ENCODE measurements around the gene HIF3A. TPM values are rescaled to one million over a fixed set of nuclear protein-coding genes. Genes with fewer than 3 reads are reported as not detected.

Gene HIF3A
- total and polyA plus RNA-seq, 9 of the 15 experiments (the other 6 are each of a cell fraction or from before 2014, with no cell fraction given), result 0.29 TPM; not detected in 8

DNA sequence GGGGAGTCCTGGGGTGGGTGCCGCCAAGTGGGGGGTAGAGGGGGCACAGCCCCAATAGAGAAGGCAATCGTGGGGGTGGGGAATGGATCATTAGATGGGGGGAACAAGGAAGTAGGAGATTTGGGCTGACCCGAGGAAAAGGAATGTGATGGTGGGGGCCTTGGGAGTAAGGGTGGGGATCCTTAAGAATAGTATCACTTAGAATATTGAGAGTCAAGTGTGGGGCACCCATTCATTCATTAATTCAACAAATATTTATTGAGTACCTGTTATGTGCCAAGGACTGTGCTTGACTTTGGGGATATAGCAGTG is 50.7 kb downstream of the HIF3A start (continued):
- TF ChIP-seq, protein P1, sequence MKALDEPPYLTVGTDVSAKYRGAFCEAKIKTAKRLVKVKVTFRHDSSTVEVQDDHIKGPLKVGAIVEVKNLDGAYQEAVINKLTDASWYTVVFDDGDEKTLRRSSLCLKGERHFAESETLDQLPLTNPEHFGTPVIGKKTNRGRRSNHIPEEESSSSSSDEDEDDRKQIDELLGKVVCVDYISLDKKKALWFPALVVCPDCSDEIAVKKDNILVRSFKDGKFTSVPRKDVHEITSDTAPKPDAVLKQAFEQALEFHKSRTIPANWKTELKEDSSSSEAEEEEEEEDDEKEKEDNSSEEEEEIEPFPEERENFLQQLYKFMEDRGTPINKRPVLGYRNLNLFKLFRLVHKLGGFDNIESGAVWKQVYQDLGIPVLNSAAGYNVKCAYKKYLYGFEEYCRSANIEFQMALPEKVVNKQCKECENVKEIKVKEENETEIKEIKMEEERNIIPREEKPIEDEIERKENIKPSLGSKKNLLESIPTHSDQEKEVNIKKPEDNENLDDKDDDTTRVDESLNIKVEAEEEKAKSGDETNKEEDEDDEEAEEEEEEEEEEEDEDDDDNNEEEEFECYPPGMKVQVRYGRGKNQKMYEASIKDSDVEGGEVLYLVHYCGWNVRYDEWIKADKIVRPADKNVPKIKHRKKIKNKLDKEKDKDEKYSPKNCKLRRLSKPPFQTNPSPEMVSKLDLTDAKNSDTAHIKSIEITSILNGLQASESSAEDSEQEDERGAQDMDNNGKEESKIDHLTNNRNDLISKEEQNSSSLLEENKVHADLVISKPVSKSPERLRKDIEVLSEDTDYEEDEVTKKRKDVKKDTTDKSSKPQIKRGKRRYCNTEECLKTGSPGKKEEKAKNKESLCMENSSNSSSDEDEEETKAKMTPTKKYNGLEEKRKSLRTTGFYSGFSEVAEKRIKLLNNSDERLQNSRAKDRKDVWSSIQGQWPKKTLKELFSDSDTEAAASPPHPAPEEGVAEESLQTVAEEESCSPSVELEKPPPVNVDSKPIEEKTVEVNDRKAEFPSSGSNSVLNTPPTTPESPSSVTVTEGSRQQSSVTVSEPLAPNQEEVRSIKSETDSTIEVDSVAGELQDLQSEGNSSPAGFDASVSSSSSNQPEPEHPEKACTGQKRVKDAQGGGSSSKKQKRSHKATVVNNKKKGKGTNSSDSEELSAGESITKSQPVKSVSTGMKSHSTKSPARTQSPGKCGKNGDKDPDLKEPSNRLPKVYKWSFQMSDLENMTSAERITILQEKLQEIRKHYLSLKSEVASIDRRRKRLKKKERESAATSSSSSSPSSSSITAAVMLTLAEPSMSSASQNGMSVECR (CRISPR knock-in tag; IDR thresholded peaks at IDR 0.05), result no peak
- peak in 1 of 2 experiments; percentile 27; a peak in 1 of 4 replicates for TF ChIP-seq HDAC1 (IDR thresholded peaks at IDR 0.05)
- TF ChIP-seq, protein P2, sequence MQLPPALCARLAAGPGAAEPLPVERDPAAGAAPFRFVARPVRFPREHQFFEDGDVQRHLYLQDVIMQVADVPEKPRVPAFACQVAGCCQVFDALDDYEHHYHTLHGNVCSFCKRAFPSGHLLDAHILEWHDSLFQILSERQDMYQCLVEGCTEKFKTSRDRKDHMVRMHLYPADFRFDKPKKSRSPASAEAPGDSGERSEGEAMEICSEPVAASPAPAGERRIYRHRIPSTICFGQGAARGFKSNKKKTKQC (CRISPR knock-in tag; IDR thresholded peaks at IDR 0.05), result no peak
- TF ChIP-seq ZNF551 (CRISPR knock-in tag; IDR thresholded peaks at IDR 0.05), result no peak
- TF ChIP-seq, protein P3, sequence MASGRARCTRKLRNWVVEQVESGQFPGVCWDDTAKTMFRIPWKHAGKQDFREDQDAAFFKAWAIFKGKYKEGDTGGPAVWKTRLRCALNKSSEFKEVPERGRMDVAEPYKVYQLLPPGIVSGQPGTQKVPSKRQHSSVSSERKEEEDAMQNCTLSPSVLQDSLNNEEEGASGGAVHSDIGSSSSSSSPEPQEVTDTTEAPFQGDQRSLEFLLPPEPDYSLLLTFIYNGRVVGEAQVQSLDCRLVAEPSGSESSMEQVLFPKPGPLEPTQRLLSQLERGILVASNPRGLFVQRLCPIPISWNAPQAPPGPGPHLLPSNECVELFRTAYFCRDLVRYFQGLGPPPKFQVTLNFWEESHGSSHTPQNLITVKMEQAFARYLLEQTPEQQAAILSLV (tag; IDR thresholded peaks at IDR 0.05), result no peak
- TF ChIP-seq ZZZ3 (IDR thresholded peaks at IDR 0.05), result 0 out of 2 replicates have a peak, but pooled peaks have one; percentile 64
- TF ChIP-seq, protein P4, sequence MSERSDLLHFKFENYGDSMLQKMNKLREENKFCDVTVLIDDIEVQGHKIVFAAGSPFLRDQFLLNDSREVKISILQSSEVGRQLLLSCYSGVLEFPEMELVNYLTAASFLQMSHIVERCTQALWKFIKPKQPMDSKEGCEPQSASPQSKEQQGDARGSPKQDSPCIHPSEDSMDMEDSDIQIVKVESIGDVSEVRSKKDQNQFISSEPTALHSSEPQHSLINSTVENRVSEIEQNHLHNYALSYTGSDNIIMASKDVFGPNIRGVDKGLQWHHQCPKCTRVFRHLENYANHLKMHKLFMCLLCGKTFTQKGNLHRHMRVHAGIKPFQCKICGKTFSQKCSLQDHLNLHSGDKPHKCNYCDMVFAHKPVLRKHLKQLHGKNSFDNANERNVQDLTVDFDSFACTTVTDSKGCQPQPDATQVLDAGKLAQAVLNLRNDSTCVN (CRISPR knock-in tag; IDR thresholded peaks at IDR 0.05), result 0 out of 2 replicates have a peak, but pooled peaks have one; percentile 73
- TF ChIP-seq FOXK1 (CRISPR knock-in tag; IDR thresholded peaks at IDR 0.05; ENCODE audit: borderline replicate concordance), result no peak
- no peak for TF ChIP-seq HNRNPH1 (optimal IDR thresholded peaks at IDR 0.05; ENCODE audit: low read depth, low read length)
- TF ChIP-seq, protein P5, sequence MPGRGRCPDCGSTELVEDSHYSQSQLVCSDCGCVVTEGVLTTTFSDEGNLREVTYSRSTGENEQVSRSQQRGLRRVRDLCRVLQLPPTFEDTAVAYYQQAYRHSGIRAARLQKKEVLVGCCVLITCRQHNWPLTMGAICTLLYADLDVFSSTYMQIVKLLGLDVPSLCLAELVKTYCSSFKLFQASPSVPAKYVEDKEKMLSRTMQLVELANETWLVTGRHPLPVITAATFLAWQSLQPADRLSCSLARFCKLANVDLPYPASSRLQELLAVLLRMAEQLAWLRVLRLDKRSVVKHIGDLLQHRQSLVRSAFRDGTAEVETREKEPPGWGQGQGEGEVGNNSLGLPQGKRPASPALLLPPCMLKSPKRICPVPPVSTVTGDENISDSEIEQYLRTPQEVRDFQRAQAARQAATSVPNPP (IDR thresholded peaks at IDR 0.05; ENCODE audit: borderline replicate concordance, insufficient read depth, insufficient read length), result no peak
- TF ChIP-seq ZNF384 (IDR thresholded peaks at IDR 0.05; ENCODE audit: low read depth, low read length), result no peak
- TF ChIP-seq SMARCB1 (IDR thresholded peaks at IDR 0.05; ENCODE audit: insufficient read length, low read depth), result no peak
- TF ChIP-seq NFIC (IDR thresholded peaks at IDR 0.05), result no peak
- TF ChIP-seq, protein P6, sequence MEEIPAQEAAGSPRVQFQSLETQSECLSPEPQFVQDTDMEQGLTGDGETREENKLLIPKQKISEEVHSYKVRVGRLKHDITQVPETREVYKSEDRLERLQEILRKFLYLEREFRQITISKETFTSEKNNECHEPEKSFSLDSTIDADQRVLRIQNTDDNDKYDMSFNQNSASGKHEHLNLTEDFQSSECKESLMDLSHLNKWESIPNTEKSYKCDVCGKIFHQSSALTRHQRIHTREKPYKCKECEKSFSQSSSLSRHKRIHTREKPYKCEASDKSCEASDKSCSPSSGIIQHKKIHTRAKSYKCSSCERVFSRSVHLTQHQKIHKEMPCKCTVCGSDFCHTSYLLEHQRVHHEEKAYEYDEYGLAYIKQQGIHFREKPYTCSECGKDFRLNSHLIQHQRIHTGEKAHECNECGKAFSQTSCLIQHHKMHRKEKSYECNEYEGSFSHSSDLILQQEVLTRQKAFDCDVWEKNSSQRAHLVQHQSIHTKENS (CRISPR knock-in tag; IDR thresholded peaks at IDR 0.05), result no peak
- no peak for TF ChIP-seq TGIF2 (CRISPR knock-in tag; IDR thresholded peaks at IDR 0.05)
- no peak for TF ChIP-seq STAT5A (IDR thresholded peaks at IDR 0.05; ENCODE audit: borderline replicate concordance, low read length)
- TF ChIP-seq SMAD3 (CRISPR knock-in tag; conservative IDR thresholded peaks at IDR 0.05), result no peak
- no peak for TF ChIP-seq GTF2F1 (IDR thresholded peaks at IDR 0.05; ENCODE audit: low read depth, low read length)
